GM21737 (cell line): Measurements from ENCODE around the gene SMIM15.

Experiments
- ATAC-seq: cut with Tn5 transposase; IDR thresholded peaks from one replicate; pipeline ENCODE4 v1.9.1; 2021; ENCODE audit warnings: mild to moderate bottlenecking, moderate library complexity; ENCODE audit not compliant: unreplicated experiment

Gene SMIM15

DNA sequence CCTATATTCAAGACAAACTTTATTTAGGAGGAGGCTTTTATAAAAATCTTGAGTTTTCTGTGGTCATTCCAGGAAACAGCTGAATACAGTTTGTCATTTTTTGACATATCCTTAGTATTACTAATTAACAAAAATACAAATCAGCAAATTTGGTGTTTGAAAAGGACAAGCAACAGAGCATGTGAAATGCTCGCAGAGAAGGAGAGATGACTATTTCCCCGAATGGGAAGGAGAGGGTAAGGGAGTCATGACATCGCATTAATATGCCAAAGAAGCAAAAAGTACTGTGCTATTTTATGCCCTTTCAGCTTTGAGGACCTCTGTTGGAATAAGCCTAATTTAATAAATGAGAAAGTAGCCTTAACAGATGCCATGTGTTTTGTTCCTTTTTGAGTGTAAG lies 1.8 kb downstream of the SMIM15 start:
- no peak for ATAC-seq

DNA sequence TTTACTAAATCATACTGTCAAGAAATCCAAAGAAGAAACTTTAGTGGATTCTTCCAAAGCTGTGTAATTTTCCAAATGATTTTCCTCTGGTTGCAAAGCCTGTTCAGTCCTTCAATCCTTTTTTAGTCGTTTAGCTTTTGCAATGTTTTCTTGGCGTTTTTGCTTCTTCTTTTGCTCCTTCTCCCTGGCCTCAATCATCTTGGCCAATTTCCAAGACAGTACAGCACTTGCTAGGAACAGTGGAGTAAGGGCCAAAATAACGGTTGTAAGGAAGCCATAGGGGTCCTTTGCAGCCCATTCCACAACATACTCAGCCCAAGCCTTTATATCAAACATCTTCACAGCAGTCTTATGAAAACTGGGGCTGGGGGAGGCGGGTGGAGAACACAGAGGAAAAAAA lies 2.4 kb downstream of the SMIM15 start:
- ATAC-seq: no peak

DNA sequence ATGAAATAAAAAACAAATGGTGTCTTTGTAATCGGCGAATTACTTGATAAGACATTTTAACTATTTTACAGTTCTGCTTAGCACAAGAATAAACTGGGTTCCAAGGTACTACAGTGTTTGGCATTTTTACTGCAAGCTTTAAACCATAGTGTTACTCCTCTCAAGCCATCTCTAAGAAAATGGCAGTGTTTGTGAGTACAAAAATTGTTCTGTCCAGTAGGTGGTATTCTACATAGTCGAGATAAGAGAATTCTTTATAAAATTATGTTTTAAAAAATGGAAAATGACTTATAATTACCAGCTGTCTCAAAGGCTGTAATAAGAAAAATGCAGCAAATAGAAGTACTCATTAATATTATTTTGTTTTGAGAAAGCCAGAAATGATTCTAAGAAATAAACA lies 3.2 kb downstream of the SMIM15 start:
- no peak for ATAC-seq

DNA sequence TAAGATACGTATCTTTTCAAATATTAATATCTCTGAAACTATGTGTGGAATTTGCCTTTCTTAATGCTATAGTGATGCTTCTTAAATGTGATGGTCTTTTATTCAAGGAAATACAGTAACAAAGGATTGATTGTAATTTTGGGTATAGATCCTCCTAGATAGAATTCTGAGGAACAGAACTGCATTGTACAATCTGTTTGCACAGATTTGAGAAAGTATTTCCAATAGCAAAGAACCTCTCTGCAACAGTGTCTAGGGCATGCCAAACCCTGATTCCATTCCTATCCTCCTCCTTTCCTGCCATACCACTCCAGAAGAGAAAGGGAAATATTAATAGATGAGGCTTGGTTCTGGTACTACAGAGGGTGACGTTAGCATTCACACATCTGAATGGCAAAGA lies 10.4 kb downstream of the SMIM15 start:
- ATAC-seq: no peak

DNA sequence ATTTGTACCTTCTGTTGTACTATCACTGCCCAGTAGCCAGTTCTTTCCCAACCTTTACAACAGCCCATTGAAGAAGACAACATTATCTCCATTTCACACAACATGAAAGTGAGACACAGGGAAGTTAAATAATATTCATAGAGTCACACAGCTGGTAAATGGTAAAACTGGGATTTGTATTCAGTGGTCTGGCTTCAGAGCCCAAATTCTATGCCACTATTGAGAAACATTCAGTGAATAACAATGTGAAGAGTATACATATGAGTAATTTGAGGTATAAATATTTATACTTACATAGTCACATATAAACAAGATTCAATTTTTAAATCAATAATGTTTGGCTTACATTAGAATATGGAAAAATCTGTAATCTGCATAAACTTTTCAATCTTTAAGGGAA lies 13.8 kb downstream of the SMIM15 start:
- ATAC-seq: no peak

DNA sequence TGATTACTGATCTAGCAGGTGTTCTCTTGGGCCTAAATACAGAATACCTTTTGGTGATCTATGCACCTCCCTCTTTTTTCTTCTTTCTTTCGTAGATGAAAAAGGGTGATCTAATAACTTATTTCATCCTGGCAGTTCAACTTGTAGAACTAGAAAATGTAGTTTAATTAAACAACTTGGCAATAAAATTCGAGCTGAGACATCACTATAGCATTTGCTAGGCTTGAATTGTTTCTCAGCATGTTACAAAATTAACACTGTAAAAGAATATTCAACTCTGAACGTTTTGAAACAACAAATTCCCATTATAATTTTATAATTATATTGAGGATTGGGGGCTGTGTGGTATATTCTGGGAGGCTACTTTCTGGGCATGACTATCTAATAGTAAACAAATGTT lies 19.5 kb downstream of the SMIM15 start:
- ATAC-seq: no peak

DNA sequence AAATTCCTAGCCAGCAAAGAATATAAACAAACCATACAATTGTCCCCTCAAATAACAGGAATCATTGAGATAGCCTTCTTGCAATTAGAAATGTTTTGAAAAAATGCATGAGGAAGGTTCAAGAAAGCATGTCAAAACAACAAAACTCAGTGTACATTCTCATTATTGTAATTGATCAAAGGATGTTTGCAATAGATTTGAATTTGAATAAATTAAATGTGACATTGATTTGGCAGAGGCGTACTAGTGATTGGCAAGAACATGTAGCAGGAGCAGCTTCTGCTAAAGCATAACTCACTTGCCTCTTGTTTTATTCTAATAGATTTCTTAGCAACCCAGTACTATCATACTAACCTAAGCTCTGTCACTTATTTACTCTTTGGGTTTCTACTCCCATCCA lies 19.9 kb downstream of the SMIM15 start:
- no peak for ATAC-seq

DNA sequence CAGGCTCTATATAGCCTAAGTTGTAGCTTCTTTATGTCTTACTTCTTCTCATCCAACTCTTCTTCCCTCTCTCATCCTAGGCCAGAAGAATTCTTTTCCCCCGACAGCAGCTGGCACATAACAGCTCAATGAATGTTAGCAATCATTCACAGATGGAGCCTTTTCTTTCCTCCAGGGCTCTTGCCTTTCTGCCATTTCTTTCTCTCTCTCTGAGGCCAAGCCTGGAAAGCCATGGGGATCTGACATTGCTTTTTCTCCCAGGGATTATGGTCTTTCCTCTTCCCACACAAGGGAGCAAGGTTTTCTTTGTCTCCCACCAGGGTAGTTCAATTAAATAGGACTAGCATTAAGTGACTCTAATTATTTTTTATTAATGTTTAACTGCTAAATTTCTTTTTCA lies 20.5 kb downstream of the SMIM15 start:
- no peak for ATAC-seq

DNA sequence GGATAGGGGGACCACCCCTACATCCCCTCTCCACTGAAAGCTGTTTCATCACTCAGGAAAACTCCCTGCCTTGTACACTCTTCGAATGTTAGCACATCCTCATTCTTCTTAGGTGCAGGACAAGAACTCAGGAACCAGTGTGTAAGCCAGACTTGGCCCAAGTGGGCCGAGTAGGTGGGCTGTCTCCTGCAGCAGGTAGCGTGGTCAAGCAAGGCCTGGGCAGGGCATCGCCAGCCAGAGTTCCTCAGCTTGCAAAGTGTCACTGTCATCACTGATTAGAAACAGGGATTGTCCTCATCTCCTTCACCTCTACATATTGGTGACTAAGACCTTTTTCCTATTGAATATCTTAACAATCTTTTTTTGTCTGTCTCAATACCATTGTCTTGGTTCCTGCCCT lies 22.3 kb downstream of the SMIM15 start:
- no peak for ATAC-seq

DNA sequence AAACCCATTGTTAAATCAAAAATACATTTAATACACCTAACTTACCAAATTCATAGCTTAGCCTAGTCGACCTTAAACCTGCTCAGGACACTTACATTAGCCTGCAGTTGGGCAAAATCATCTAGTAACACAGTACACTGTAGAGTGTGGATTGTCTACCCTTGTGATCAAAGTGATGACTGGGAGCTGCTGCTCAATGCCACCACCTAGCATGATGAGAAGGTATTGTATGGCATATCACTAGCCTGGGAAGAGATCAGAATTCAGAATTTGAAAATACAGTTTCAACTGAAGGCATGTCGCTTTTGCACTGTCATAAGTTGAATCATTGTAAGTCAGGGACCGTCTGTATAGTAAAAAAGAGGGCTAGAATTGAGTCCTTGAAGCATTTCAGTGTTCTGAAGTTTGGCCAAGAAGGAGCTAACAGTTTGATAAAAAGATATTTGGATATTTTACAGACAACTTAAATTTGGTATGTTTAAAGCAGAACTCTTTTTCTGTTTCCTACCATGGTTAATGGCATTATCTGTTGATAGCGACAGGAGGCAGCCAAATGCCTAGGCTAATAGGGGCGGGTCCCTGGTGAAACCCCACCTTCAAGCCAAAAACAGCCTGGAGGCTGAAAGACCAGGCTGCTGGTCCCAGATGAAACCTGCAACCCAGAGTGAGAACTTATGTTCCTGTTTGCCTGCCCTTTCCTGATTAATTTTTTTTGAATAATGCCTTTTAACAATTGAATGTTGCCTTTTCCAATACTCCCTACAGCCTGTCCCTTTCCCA lies 23.0 kb downstream of the SMIM15 start:
- no peak for ATAC-seq

DNA sequence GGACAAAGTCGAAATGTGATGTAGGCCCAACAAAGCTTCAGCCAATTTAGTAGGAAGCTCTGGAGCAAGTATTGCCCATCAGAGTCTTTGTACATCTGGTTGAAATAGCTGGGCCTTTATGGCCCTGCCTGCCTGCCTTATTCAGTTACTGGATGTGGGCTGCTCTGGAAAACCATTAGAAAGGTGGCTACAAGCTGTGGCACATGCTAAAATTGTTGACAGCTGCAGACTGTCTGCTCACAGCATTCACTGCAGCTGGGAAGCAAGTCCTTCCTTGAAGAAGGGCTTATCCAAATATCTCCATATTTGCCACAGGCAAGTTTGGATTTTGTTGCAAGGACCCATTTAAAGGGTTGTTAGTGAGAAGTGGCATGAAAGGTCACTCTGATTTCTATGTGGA lies 24.4 kb downstream of the SMIM15 start:
- no peak for ATAC-seq

DNA sequence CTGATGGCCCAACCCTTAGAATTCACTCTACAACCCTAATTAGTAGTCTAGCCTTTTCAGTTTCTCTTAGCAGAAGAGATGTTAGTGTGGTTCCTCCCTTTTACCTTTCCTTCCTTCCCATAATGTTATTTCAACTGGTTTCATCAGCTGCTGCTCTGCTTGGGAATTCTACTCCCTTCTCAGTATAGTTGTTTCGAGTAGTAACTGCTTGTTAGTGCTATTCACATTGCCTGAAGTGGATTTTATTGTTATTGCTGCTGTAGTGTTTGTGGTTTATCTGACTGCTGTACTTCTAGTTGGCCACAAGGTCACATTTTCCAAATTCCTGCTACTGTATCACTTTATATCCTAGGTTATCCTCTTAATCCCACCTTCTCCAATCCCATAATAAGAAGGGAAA lies 29.7 kb downstream of the SMIM15 start:
- no peak for ATAC-seq

DNA sequence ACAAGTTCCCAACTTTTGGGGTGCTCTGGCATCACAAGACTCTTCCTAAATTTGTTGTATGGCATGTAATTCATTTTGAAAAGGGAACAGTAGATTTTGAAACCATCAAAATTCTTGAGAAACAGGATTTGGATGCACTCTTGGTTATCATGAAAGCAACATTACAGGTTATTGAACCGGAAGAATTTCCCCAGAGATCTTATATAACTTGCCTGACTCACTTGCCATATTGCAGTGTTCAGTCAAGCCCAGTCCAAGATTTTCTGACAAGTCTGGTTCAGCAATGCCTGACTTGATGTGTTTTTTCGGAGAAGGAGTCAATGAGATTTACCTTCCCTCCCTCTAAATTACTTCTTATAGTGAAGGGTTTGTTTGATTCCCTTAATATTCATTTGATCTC lies 32.0 kb downstream of the SMIM15 start:
- ATAC-seq: no peak

DNA sequence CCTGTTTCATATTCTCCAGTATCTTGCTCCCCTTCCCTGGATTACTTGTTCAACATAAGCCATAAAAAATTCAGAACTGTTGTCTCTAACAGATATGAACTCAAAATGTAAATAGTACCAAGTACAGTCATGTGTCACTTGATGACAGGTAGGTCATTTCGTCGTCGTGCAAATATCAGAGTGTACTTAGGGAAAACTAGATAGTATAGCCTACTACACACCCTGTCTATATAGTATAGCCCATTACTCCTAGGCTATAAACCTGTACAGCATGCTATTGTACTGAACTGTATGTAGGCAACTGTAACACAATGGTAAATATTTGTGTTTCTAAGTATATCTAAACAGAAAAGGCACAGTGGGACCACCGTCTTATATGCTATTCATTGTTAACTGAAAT lies 39.1 kb downstream of the SMIM15 start:
- no peak for ATAC-seq

DNA sequence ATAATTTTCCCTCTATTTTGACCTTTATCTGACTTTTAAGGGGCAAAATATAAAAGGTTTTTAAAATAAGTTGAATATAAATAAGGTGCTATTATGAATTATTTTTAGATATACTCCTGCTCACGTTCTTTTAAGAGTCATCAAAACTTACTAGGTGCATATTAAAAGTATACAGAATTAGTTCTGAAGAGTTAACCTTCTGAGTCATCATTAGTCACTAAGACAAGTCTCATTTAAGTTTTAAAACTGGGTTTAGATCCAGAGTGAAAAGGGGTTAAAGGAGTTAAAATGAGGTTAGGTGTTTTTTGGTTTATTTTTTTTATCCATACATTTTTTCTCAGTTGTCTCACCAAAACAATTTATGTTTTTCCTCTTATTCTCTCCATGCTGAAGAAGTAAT lies 41.7 kb downstream of the SMIM15 start:
- no peak for ATAC-seq

DNA sequence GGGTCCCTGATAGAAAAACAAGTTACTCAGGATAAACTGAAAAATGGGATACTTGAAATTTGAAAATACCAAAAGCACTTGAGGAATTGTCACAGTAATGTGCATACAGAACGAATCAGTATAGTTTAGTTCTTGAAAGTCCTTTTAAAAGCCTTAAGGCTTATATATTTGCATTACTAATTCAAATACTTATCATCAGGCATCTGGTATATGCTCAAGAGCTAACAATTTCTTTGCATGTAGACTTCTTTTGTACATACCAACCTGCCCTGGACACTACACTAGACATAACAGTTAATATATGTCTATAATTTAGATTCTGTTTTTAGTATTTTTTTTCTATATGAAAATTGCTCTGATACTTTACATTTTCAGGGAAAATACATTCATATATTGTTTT lies 43.2 kb downstream of the SMIM15 start:
- ATAC-seq: no peak

DNA sequence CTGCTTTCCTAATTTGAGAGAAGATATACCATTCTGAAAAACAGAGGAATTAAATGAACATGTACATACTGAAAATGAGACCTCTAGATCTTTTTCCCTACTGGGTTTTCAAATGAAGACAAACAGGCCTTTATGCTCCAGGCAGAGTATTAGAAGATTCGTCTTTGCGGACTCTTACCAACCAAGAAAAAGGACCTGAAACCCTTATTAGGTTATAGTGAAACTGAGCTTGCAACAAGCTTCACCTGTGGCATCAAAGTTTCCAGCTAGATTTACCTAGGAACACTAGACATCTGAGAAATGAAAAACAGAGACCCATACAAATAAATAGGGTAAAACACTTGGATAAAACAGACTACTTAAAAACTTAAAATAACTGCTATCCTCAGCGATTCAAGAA lies 46.3 kb downstream of the SMIM15 start:
- ATAC-seq: no peak

DNA sequence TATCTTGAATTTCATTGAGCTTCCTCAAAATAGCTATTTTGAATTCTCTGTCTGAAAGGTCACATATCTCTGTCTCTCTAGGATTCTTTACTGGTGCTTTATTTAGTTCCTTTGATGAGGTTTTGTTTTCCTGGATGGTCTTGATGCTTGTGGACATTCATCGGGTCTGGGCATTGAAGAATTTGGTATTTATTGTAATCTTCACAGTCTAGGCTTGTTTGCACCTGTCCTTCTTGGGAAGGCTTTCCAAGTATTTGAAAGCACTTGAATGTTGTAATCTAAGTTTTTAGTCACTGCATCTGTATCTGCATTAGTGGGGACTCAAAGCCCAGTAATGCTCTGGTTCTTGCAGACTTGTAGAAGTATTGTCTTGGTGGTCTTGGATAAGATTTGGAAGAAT lies 47.8 kb downstream of the SMIM15 start:
- no peak for ATAC-seq
